Stimulated activated CD8-positive, alpha-beta memory T cell treated with anti-CD3 and anti-CD28 coated beads, Interleukin-7, amount 100 ng/mL, for 4 hours (primary cell): ENCODE results near the gene KCNMB4.
"Not testable (repeated sequence)": the region's sequence is repeated elsewhere in the genome, so short reads cannot be mapped to it uniquely, and the experiment has no call there.

Source experiments
- DNase-seq, 2 donors: peaks; one replicate each; pipeline ENCODE4 v3.0.0-alpha.2; 2020; ENCODE audit warnings: low read depth in 2 of 2

Gene KCNMB4

DNA sequence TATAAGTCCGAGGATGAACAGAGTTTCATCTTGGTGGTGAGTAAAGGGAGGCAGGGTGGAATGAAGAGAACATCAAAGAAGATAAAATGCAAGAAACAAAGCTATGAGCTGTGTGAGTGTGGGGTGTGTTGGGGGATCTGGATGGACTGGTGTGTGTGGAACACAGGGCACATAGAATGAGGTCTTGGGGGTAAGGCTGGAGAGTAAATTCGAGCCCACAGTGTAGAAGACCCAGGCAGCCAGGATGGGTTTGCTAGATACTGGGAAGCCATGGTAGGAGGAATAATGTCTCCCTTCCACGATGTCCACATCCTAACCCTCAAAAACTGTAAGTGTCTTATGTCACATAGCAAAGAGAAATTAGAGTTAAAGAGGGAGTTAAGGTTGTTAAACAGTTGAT lies 6.8 kb downstream of the KCNMB4 start:
- no peak for DNase-seq

DNA sequence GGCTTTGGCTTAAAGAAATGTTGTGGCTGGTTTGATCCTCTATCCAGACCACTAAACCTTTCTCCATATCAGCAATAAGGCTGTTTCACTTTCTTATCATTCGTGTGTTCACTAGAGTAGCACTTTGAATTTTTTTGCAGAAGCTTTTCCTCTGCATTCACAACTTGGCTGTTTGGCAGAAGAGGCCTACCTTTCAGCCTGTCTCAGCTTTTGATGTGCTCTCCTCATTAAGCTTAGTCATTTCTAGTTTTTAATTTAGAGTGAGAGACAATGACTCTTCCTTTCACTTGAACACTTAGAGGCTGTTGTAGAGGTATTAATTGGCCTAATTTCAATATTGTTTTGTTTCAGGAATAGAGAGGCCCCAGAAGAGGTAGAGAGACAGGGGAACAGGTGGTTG lies 13.8 kb downstream of the KCNMB4 start:
- no peak for DNase-seq

- no peak for DNase-seq
Observed at GRCh38 chr12:70383484-70383883, 17.4 kb downstream of the KCNMB4 start.

GRCh38 chr12:70383886-70384285 lies 17.8 kb downstream of the KCNMB4 start:
- no peak for DNase-seq

DNA sequence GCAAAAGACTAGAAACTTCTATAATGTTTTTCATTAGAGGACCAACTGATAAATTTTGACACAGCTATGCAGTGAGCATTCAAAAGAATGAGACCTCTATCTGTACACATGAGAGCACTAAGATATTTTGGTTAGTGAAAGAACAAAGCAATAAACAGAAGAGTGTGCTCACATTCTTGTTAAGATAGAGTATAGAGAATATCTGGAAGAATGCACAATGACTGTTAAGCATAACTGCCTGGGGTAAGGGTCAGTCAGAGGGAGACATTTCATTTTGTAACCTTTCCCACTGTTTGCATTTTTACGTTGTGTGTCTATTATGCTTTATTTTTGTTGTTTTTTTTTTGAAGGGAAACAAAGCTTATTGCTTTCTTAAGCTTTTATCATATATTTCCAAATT lies 20.7 kb downstream of the KCNMB4 start:
- no peak for DNase-seq

DNA sequence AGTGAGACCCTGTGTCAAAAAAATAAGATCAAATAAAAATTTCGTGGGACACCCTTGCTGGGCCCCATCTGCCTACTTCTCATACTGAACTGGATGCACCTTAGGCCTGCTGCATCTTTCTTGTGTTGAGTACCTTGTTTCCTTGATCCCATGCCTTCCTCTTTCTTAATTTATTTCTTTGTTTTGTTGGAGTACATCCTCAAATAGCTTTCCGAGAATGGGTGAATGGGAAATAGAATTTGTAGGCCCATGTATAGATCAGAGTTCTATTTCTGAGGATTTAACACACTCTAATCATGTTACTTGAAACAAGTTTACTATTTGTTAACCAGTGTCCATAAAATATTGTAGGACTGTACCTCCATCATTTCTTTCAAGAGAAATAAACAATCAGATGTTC lies 23.6 kb downstream of the KCNMB4 start:
- no peak for DNase-seq

GRCh38 chr12:70392631-70393030 lies 26.5 kb downstream of the KCNMB4 start:
- not testable (repeated sequence) for DNase-seq

DNA sequence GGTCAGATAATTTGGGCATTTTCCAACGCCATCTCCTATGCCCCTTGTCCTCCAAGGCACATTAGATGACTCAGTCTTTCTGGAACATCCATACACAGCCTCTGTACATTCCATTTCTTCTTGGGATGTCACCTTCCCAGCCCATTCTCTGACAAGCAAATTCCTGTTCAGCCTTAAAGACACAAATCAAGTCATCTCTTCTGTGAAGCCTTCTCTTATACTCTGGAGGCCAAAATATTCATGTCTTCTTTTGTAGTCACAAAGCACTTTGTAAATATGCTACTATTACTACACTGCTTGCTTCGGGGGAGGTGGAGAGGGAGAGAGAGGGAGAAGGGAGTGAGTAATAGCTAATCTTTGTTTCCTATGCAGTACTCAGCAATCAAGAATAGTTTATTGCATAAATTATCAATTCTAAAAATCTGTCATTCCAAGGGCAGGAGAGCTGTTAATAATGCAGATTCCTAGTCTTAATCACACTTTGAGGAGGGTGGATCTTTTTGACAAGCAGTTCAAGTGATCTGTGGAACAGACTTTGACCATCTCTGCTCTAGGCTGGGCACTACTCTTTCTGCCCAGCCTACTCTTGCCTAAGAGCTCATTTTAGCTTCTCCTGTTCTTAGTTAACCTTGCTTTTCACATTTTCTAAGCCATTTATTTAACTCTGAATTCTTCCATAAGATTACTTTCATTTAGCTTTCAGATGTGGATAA lies 27.9 kb downstream of the KCNMB4 start:
- DNase-seq, result no peak

- DNase-seq, result no peak
Observed at GRCh38 chr12:70398002-70398401, 31.9 kb downstream of the KCNMB4 start.

DNA sequence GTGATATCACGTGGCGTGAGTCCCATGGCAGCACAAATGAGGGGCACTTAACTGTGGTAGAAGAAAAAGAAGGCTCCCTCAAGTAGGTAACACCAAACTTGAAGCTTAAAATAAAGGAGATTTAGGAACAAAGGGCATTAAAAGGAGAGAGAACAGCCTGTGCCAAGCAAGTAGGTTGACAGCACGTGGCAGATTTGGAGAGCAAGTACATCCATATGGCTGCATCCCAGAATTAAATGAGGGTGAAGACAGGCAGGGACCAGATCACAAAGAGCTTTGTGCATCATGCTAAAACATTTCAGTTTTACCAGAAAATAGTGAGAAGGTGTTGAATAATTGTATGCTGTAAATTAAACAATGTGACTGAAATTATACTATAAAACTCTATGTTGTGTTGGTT lies 32.8 kb downstream of the KCNMB4 start:
- no peak for DNase-seq

DNA sequence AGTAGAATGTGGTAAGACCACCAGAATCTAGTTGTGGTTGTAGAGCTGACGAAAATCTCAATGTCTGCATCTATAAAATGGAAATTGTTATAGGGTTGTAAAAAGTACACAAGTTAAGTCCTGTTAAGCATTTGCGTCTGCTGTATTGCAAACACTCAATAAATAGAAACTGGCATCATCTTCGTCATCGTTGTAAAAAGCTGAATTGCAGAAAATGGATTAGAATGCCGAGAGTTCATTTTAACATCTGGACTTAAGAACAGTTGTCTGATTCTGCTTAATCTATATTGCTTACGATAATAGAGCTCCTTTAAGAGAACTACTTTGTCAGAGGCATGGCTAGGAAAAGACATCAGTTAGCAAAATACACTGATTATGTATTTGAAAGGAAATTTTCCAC lies 33.2 kb downstream of the KCNMB4 start:
- no peak for DNase-seq

DNA sequence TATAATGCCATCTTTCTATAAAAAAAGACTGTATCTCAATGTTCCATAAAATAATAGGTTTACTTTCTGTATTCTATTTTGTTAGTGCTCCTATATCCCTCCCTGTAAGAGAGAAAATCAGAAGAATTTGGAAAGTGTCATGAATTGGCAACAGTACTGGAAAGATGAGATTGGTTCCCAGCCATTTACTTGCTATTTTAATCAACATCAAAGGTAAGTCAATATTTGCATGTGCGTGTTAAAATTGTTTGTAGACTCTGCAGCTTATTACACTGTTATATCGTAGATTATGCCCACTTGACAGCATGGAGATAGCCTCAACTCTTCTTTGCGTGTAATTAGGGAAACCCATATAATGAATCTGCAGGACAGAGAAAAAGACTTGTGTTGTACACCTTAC lies 34.0 kb downstream of the KCNMB4 start:
- DNase-seq, result no peak

DNA sequence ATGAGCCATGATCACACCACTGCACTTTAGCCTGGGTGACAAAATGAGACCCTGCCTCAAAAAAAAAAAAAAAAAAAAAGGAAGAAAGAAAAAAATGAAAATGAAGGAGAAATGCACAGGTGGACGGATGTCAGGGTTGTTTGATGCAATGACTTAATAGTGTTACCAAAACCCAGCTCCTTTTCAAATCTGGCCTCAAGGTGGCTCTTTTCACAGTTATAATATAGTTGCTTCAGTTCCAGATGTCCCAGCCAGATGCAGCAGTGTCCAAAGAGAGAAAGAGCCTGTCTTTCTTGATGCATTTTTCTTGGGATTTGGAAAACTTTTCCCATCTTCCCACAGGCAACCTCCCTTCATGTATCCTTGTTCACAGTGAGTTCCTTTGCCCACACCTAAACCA lies 36.5 kb downstream of the KCNMB4 start:
- DNase-seq, result no peak

- DNase-seq, result no peak
Observed at GRCh38 chr12:70403826-70404225, 37.7 kb downstream of the KCNMB4 start.

DNA sequence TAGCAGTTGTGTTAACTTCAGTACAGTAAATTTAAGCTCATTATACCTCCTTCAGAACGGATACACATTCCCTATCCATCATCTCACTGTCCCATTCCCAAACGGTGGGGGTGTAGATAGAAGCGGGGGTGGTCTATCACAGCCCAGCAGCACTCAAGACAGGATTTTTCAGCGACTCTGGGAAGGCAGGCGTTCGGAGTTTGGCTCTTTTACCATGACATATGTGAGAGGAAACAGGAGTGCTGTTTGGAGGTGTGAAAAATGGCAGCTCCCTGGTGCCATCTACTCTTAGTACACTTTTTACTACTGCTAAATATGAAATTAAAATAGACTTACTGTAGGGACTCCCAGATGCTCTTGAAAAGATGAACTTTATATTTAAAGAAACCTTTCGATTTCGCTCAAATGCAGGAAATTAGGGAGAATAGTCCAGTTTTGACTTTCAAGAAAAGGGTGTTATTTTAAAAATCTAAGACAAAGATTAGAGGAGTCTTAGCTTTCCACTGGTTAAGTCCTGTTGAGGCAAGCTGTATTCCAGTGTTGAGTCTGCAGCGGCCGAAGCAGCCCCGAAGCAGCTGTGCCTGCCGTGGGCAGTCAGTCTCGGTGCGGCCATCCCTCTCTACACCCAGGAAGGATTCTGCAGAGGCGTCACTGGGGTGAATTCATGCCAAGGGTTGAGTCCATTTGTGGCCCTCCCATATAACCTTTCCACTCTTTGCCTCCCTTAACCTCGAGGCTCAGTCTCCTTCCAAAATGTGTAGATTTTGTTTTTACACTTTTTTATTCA lies 42.1 kb downstream of the KCNMB4 start:
- no peak for DNase-seq

GRCh38 chr12:70415987-70416386 lies 49.9 kb downstream of the KCNMB4 start:
- no peak for DNase-seq

DNA sequence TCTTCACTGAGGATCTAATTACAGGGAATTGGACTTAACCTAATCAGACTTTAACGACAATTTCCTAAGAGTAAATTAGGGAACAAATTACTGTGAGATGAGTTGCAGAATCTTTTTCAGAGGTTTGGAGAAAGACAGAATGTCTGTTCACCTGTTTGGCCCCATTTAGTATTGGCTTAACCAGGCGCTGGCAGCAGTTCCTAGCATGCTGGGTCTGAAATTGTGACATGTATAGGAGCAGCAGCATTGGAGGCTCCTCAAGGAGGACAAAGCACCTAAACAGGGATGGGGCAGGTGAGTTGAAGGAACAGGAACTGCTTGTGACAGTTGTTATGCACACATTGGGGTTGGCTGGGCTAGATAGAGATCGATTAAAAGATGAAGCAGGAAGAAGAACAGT lies 51.0 kb downstream of the KCNMB4 start:
- no peak for DNase-seq

DNA sequence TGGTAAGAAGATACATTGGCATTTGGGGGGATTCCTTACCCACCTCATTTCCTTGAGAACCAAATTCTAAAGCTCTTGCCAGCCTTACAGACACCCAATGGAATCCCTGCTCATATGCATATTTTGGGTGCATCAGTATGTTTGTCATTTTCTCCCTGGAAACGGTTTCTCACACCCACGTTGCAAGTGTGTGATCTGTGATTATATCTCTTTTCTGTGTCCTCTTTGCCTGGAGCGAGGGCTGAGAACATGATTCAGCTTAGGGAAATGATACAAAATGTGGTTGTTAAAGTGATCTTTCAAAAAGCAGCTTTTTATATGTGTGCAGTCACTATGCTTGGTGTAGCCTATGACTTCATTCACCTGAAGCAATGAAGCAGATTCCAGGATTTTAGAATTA lies 52.0 kb downstream of the KCNMB4 start:
- DNase-seq, result no peak

DNA sequence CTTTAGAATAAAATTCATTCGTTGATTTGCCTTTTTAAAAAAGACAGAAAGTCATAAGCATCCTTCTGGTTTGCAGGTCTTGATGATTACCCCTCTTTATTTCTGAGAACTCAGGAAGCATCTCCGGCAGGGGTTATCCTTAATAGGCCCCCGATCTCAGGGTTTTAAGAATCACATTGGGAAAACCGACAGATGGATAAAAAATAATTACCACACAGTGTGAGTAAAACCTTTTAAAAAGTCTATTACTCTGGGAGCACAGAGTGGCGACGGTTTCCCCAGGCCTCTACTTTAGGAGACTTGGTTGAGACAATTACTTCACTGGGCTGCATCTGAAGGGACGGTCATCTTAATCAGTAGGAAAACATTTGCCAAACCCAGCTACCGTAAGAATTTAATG lies 56.5 kb downstream of the KCNMB4 start:
- no peak for DNase-seq

GRCh38 chr12:70426620-70427019 lies 60.5 kb downstream of the KCNMB4 start:
- no peak for DNase-seq

DNA sequence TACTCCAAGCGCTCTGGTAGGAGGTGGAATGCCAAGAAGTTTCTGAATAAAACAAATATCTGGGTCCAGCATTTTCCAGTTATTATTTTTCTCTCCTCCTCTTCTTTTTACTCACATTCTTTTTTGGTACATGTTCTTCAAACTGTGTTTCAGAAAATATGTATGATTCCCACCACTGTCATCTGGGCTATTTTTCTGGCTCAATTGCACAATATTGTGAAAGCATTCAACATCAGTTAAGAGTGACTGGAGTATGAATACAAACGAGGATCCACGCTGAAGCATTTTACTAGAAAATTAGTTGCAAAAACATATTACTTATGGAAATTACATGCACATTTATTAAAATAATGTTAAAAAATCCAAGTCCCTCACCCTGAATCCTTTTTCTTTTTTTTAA lies 61.5 kb downstream of the KCNMB4 start:
- no peak for DNase-seq

DNA sequence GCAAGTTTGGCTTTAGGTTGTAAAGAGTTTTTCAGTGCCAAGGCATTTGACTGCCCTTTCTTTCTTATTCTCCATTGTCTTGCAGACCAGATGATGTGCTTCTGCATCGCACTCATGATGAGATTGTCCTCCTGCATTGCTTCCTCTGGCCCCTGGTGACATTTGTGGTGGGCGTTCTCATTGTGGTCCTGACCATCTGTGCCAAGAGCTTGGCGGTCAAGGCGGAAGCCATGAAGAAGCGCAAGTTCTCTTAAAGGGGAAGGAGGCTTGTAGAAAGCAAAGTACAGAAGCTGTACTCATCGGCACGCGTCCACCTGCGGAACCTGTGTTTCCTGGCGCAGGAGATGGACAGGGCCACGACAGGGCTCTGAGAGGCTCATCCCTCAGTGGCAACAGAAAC lies 64.3 kb downstream of the KCNMB4 start:
- DNase-seq, result no peak

- DNase-seq, result no peak
Observed at GRCh38 chr12:70436836-70437235, 70.7 kb downstream of the KCNMB4 start.
